ENCODE measurements around the gene FAM149A. TPM values are rescaled to one million over a fixed set of nuclear protein-coding genes. Genes with fewer than 3 reads are reported as not detected.

FAM149A gene
- total RNA-seq, 2 donors from 2014 or later = not detected

DNA sequence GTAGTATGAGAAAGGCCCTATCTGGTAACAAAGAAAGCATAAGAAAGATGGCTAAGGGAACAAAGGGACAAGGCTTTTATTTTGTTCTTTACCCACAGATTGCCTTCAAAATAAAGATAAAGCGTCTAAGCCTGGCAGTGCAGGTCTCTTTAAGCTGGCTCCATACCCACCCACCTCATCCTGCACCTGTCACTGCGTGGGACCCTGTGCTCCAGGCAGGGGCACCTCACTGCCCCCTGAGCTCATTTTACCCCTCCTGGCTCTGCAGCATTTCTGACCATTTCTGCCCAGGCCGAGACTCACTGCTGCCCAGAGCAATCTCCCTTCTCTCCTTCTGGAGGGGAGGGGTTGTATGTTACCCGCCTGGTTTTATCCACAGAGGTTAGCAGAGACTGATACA lies 85.2 kb downstream of the FAM149A start:
- H3K27me3 Mint-ChIP-seq = peaks cover 8 to 11% of the 10 kb centered on the region in 2 donors
- peaks cover 13 to 22% of the 10 kb centered on the region in 2 donors for H3K4me1 Mint-ChIP-seq (ENCODE audit: low read depth in 2 of 2)
- H3K36me3 Mint-ChIP-seq = peaks cover 4% of the 10 kb centered on the region
- H3K27ac Mint-ChIP-seq = peak overlapping the region; percentile 89 to 95
- H3K4me3 Mint-ChIP-seq = peak overlapping the region; percentile 89
- DNase-seq (ENCODE audit: low spot score) (no peak), ATAC-seq (no peak)
- no peaks in the 10 kb centered on the region for H3K9me3 Mint-ChIP-seq

DNA sequence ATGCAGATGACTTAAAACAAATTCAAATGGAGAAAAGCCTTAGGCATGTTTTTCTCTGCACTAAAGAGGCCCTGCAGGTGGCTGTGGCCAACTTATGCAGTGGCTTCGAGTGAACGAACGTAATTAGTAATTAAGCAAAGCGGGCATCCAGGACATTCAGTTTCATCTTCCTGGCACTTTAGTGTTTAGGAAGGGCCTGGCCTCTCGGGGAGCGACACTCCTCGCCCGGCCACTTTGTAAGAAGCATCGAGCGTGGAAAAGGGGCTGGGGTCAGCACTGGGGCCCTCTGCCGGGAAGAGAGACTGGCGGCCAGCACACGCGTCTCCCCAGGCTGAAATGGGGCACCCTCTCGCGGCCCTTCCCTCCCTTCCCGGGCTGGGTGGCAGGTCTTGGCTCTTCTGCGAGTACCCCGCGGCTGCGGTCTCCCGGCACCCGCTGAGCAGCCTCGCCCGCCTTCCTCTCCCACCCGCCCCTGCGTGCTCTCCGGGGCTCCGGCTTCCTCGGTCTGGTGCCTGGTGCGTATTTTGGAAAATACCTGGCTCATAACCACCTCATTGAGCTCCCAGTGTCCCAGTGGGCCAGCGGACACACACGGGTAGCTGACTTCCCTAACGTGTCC lies 86.2 kb downstream of the FAM149A start:
- peaks cover 0 to 3% of the 10 kb centered on the region in 2 donors for H3K27me3 Mint-ChIP-seq
- H3K36me3 Mint-ChIP-seq = no peaks in the 10 kb centered on the region
- H3K4me1 Mint-ChIP-seq (ENCODE audit: low read depth in 2 of 2) = peaks cover 13 to 23% of the 10 kb centered on the region in 2 donors
- DNase-seq (ENCODE audit: low spot score) = peak; percentile 66
- peak; percentile 50 to 55 for ATAC-seq
- H3K9me3 Mint-ChIP-seq = no peaks in the 10 kb centered on the region
- peak overlapping the region; percentile 89 to 95 for H3K27ac Mint-ChIP-seq
- peak overlapping the region; percentile 89 for H3K4me3 Mint-ChIP-seq

DNA sequence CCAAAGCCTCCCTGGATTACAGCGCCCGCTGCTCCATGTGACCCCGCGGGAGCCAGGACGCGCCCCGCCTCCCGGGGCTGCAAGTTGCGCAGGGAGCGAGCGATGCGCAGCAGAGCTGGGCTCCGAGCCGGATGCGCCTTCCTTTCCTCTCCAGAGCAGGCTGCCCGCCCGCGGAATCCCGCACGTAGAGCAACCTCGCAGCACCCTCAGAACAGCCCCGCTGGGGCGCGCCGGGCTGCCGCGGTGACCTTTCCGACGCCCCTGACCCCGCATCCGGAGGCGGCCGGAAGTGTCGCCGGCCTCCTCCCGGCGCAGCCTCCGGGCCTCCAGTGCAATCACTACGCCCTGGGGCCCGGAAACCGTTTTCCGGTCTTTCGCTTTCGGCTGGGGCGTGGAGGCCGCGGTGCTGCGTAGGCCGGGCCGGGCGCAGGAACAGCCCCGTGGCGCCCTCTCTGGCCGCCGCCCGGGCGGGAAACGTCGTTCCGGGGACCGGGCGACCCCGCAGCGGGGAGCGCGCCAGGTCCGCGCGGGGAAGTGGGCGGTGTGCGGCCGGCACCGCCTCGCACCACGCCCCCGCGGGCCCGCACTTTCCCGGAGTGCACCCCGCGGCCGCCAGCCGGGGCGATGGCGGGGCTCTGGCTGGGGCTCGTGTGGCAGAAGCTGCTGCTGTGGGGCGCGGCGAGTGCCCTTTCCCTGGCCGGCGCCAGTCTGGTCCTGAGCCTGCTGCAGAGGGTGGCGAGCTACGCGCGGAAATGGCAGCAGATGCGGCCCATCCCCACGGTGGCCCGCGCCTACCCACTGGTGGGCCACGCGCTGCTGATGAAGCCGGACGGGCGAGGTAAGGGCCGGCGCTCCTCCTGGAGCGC lies 86.9 kb downstream of the FAM149A start, which contains the start of gene CYP4V2:
CYP4V2 (plus strand) TSS at position 368 of the 866 bp plus-strand sequence; CDS start at position 625, 257 bp downstream.
- Mint-ChIP-seq H3K4me3 (peak within 1 kb of the TSS; percentile 99), H3K4me1 (ENCODE audit: low read depth in 2 of 2) (peaks cover 18 to 28% of the 10 kb centered on the region in 2 donors), H3K27ac (peak within 1 kb of the TSS; percentile 95 to 98), H3K9me3 (no peaks in the 10 kb centered on the region), H3K36me3 (peaks cover 6% of the 10 kb centered on the region), H3K27me3 (peaks cover 0 to 2% of the 10 kb centered on the region in 2 donors)
- DNase-seq (ENCODE audit: low spot score) = peak; percentile 95
- peak; percentile 94 to 96 for ATAC-seq

DNA sequence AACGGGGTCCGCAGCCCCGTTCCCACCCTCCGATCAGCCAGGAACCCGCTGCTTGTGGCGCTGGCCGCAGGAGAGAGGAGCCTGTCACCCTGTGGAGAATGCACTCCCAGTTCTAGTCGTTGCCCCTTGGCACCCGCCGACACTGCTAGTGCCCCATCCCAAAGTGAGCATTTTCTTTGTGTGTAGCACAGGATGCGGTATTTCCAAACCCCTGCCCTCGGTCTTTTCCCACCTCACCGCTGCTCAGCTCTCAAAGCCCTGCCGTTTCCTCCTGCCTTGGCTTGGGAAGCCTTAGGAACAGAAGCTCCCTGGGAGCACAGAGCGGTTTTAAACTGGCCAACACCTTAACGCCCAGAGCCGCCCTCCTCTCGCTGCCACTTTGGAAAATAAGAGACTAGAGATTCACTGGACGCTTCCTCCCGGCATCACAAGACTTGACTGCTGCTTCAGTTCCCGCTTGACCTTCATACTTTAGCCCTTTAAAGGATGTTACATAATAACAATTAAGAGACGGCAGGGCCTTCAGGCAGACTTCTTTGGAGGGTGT lies 87.6 kb downstream of the FAM149A start:
- Mint-ChIP-seq H3K4me3 (peak overlapping the region; percentile 99), H3K27me3 (no peaks in the 10 kb centered on the region), H3K9me3 (no peaks in the 10 kb centered on the region), H3K4me1 (ENCODE audit: low read depth in 2 of 2) (peaks cover 21 to 28% of the 10 kb centered on the region in 2 donors), H3K36me3 (peaks cover 10% of the 10 kb centered on the region), H3K27ac (peak overlapping the region; percentile 95 to 98)
- DNase-seq (ENCODE audit: low spot score) (peak; percentile 63), ATAC-seq (peak; percentile 1 to 19)

DNA sequence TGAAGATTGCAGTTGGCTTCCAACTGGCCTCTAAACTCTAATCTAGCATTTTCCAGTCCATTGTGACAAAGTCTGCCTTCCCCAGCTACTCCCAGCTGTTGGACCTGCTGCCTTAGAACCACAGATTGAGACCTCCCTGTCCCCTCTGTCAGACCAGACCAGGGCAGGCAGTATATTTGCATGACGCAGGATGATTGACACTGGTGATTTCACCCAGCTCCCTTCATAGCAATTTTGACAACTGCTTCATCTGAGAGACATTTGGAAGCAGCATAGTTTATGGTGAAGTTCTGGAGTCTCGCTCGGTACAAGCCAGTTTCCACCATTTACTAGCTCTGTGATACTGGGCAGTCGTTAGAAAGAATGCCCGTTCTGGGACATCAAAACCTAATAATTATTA lies 89.3 kb downstream of the FAM149A start:
- Mint-ChIP-seq H3K4me1 (ENCODE audit: low read depth in 2 of 2) (peaks cover 23 to 28% of the 10 kb centered on the region in 2 donors), H3K36me3 (peaks cover 12% of the 10 kb centered on the region), H3K4me3 (peak overlapping the region; percentile 99), H3K9me3 (no peaks in the 10 kb centered on the region), H3K27me3 (no peaks in the 10 kb centered on the region), H3K27ac (peak overlapping the region; percentile 95 to 98)
- ATAC-seq = no peak
- DNase-seq (ENCODE audit: low spot score) = no peak

DNA sequence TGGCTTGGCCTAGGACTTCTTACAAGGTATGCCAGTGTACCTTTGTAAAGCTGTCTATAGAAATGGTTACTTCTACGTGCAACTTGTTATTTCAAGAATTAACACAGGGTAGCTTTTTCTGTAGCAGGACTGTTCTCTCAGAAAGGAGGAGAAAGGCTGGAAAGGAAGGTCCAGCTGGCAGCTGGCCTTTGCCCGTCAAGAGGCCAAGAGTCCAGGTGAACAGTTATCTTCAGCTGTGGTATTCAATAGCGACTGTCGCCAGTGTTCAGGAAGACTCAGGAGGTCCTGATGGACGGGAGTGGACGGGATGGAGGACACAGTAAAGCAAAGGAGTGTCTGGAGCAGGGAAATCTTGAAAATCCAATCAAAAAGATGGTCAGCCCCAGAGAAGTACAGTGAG lies 91.6 kb downstream of the FAM149A start:
- no peak overlapping the region for H3K4me3 Mint-ChIP-seq
- H3K27me3 Mint-ChIP-seq = no peaks in the 10 kb centered on the region
- peak overlapping the region in 1 of 2 donors; percentile 79 for H3K27ac Mint-ChIP-seq
- peaks cover 12% of the 10 kb centered on the region for H3K36me3 Mint-ChIP-seq
- DNase-seq (ENCODE audit: low spot score) (no peak), ATAC-seq (no peak)
- H3K4me1 Mint-ChIP-seq (ENCODE audit: low read depth in 2 of 2) = peaks cover 15 to 20% of the 10 kb centered on the region in 2 donors
- no peaks in the 10 kb centered on the region for H3K9me3 Mint-ChIP-seq

DNA sequence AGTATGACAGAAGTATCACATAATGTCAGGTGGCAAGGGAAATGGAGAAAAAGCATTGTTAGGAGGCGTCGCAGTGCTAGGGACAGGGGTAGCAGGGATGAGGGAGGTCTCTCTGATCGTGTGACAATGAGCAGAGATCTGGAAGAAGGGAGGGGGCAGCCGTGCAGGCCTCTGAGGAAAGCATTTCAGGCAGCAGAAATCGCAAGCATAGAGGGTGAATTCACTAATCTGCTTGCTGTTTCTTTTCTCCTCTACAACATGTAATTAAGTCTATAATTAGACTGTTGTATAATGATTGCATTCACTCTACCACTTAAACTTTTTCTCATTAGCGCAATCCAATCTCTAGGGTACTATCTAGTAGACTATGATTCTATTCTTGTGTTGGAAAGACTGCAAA lies 96.0 kb downstream of the FAM149A start:
- Mint-ChIP-seq H3K36me3 (peaks cover 12% of the 10 kb centered on the region), H3K9me3 (no peaks in the 10 kb centered on the region), H3K27me3 (no peaks in the 10 kb centered on the region), H3K27ac (no peak overlapping the region), H3K4me1 (ENCODE audit: low read depth in 2 of 2) (peaks cover 30 to 32% of the 10 kb centered on the region in 2 donors), H3K4me3 (no peak overlapping the region)
- DNase-seq (ENCODE audit: low spot score) (no peak), ATAC-seq (no peak)

DNA sequence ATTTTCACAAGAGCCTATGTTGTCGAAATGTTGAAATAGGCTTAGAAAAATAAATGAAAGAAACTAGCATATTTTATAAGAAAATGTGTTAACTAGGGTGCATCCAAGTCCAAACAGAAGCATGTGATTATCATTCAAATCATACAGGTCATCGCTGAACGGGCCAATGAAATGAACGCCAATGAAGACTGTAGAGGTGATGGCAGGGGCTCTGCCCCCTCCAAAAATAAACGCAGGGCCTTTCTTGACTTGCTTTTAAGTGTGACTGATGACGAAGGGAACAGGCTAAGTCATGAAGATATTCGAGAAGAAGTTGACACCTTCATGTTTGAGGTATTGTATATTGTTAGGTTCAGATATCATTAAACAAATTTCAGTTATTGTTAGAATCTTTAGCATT lies 96.5 kb downstream of the FAM149A start:
- Mint-ChIP-seq H3K4me1 (ENCODE audit: low read depth in 2 of 2) (peaks cover 28 to 30% of the 10 kb centered on the region in 2 donors), H3K36me3 (peaks cover 9% of the 10 kb centered on the region), H3K27ac (no peak overlapping the region), H3K9me3 (no peaks in the 10 kb centered on the region), H3K4me3 (no peak overlapping the region), H3K27me3 (no peaks in the 10 kb centered on the region)
- DNase-seq (ENCODE audit: low spot score) = no peak
- no peak for ATAC-seq

DNA sequence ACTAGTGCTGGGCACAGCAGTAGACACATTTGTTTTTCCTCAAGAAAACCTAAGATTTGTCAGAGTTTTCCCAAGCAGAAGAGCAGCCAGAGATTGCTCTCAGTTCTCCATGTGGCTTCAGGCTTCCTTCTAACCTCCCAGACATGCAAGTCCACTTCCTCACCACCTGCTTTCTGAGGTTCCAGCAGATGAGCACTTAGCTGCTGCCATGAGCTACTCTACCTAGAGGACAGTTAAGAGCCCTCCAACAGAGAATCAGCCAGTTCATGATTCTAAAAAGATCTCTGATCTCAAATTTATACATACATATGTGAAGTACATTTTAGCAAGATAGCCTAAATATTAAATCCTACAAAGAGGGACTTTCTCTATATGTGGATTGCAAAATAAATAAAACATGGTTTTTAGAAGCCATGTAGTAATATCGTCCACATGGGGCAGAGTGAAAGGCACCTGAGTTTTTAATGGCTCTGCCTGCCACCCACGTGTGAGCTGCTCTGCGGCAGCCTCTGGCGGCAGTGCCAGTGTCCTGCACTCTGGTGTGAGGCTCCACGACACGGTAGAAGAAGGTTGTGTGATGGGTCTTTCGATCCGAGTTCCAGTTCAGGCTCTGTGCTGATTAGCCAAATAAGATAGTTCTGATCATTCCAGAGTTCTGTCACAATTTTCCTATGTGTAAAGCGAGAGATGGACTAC lies 97.2 kb downstream of the FAM149A start:
- peak; percentile 73 for DNase-seq (ENCODE audit: low spot score)

DNA sequence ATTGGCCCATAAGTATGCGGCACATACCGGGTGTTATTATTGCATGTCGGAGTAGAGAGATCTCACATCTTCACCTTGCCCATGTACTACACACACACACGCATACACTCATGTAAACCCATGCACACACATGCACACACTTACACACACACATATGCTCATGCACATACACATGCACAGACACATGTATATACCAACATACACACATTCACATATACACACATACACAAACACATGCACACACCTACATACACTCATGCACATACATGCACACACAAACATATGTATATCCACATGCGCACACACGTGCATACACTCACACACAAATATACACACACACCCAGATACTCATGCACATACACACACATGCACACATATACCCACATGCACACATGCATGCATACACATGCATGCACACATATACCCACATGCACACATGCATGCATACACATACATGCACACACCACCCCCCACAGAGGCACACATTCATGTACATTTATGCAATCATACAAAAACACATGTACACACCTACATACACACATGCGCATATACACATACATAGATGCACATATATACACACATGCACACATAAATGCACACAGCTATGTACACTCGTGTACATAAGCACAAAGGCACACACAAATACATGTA lies 98.1 kb downstream of the FAM149A start:
- Mint-ChIP-seq H3K27me3 (no peaks in the 10 kb centered on the region), H3K27ac (peak overlapping the region in 1 of 2 donors; percentile 58), H3K4me3 (peak overlapping the region; percentile 60), H3K4me1 (ENCODE audit: low read depth in 2 of 2) (peaks cover 21 to 26% of the 10 kb centered on the region in 2 donors), H3K36me3 (no peaks in the 10 kb centered on the region), H3K9me3 (no peaks in the 10 kb centered on the region)
- ATAC-seq (no peak), DNase-seq (ENCODE audit: low spot score) (no peak)

More for the DNA sequence above, 97.2 kb downstream of the FAM149A start:
- ATAC-seq = peak; percentile 82
- Mint-ChIP-seq H3K4me1 (ENCODE audit: low read depth in 2 of 2) (peaks cover 26% of the 10 kb centered on the region in 2 donors), H3K36me3 (peaks cover 5% of the 10 kb centered on the region), H3K27me3 (no peaks in the 10 kb centered on the region), H3K4me3 (peak overlapping the region; percentile 48), H3K27ac (peak overlapping the region; percentile 58 to 60), H3K9me3 (no peaks in the 10 kb centered on the region)

DNA sequence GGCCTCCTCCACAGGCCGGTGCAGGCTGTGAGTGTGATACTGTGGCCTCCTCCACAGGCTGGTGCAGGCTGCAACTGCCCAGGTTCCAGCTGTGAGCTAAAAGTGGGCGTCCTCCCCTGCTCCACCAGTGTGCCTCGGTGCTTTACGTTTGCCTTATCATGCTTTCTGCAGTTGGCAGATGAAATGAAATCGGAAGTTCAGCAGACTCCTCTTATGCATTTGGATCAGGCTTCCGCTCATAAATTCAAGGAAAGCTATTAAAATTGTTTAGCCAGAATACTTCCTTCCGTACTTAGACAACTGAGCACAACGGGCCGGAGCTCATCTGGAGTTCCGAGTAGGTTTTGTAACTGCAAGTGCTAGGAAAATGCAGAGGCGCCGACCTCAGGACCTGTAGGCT lies 98.9 kb downstream of the FAM149A start:
- ATAC-seq = no peak
- H3K36me3 Mint-ChIP-seq = no peaks in the 10 kb centered on the region
- DNase-seq (ENCODE audit: low spot score) = no peak
- H3K9me3 Mint-ChIP-seq = no peaks in the 10 kb centered on the region
- H3K27ac Mint-ChIP-seq = peak overlapping the region; percentile 43 to 64
- peaks cover 21 to 26% of the 10 kb centered on the region in 2 donors for H3K4me1 Mint-ChIP-seq (ENCODE audit: low read depth in 2 of 2)
- peak overlapping the region; percentile 67 for H3K4me3 Mint-ChIP-seq
- no peaks in the 10 kb centered on the region for H3K27me3 Mint-ChIP-seq

DNA sequence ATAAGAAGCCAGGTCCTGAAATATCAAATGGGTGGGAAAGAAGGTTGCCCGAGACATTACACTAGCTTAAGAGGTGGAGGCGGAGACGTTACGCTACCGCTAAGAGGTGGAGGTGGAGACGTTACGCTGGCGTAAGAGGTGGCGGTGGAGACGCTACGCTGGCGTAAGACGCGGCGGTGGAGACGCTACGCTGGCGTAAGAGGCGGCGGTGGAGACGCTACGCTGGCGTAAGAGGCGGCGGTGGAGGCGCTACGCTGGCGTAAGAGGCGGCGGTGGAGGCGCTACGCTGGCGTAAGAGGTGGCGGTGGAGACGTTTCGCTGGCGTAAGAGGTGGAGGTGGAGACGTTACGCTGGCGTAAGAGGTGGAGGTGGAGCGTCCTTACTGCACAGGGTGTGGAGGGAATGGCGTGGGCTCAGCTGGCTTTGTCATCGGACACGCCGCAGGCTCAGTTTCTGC lies 99.6 kb downstream of the FAM149A start:
- DNase-seq (ENCODE audit: low spot score) (peak; percentile 84), ATAC-seq (peak; percentile 89 to 92)
- H3K36me3 Mint-ChIP-seq = peaks cover 7% of the 10 kb centered on the region
- peaks cover 21 to 26% of the 10 kb centered on the region in 2 donors for H3K4me1 Mint-ChIP-seq (ENCODE audit: low read depth in 2 of 2)
- H3K4me3 Mint-ChIP-seq = peak overlapping the region; percentile 67
- peaks cover 4% of the 10 kb centered on the region for H3K9me3 Mint-ChIP-seq
- peak overlapping the region; percentile 43 to 64 for H3K27ac Mint-ChIP-seq
- no peaks in the 10 kb centered on the region for H3K27me3 Mint-ChIP-seq

DNA sequence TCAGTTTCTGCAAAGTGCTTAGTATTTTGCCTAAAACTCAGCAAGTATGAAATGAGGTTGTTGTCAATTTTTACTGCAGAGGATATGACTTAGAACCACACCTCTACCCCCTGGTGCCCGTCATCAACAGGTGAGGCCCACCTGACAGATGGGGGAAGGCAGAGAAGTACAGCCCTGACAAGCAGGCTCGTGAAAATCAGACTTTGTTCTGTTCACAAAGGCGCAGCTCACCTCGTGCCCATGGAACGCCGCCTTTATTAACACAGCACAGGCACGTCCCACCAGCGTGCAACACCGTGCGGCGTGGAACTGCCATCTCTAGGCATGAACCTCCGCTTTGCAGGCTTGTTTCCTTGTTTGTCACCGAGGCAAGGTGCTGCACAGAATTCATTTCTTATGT lies 100.2 kb downstream of the FAM149A start:
- Mint-ChIP-seq H3K4me1 (ENCODE audit: low read depth in 2 of 2) (peaks cover 21 to 26% of the 10 kb centered on the region in 2 donors), H3K27me3 (no peaks in the 10 kb centered on the region), H3K27ac (peak overlapping the region; percentile 43 to 64), H3K9me3 (peaks cover 4% of the 10 kb centered on the region), H3K36me3 (peaks cover 13% of the 10 kb centered on the region), H3K4me3 (peak overlapping the region; percentile 67)
- no peak for ATAC-seq
- DNase-seq (ENCODE audit: low spot score) = no peak
